Endometrial microvascular endothelial cells (primary cell): ENCODE data around the gene MCTP1. TPM values are rescaled to one million over a fixed set of nuclear protein-coding genes. Genes with fewer than 3 reads are reported as not detected.

Source experiments
- in situ Hi-C: cut with HindIII; loops from 2 replicates; pipeline ENCODE4 v1.10.0; 2017; ENCODE audit warnings: low sequenced_read_pairs, low pct_unique_long_range_greater_than_20kb; ENCODE audit errors: inconsistent ontology term
- total RNA-seq: library from RNA; depleted of rRNA; stranded (reverse); fragments of >200 nt; gene quantifications from one replicate; pipeline ENCODE4 v1.2.3, GENCODE V29; 2015; ENCODE audit errors: inconsistent ontology term

Gene MCTP1
- total RNA-seq, 1 donor from 2014 or later: 53.8 TPM

- in situ Hi-C loops: no loop called here
These were observed 197.0 kb downstream of the MCTP1 start for GRCh38 chr5:95087816-95088317.

GRCh38 chr5:95086927-95087815 lies 197.7 kb downstream of the MCTP1 start:
- in situ Hi-C loops: no loop called here

DNA sequence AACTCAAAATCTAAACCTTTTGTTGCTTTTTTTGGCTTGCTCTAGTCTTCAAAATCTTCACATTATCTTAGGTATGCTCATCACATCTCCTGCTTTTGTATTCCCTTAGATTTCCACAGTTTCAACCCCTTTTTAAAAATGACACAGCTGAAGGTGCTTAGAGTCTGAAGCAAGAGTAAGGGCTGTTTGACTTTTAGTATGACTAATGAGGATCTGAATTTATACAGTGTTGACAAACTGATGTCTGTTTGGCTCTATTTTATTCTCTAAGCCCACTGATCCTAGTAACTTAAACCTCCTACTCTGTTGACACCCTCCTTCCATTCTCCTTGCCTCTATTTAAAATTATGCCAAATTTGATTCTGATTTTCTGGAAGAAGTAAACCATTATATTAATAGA lies 200.1 kb downstream of the MCTP1 start:
- in situ Hi-C loops: no loop called here

DNA sequence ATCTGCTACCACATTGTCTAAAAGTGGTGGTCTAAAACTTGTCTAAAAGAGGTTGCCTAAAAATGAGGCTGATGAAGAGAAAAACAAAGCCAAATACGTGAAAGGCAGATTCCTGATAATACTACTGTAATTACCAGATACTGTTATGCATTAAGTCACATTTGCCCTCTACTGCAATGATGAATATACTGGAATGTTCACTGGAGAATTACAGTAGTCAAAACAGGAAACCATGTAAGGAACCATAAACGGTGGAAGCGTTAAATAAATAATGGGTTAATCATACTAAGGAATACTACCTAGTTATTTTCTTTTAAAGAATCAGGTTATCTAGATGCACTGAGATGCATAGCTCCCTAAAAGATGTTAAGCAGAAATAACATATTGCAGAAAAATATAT lies 201.3 kb downstream of the MCTP1 start:
- in situ Hi-C loops: no loop called here

DNA sequence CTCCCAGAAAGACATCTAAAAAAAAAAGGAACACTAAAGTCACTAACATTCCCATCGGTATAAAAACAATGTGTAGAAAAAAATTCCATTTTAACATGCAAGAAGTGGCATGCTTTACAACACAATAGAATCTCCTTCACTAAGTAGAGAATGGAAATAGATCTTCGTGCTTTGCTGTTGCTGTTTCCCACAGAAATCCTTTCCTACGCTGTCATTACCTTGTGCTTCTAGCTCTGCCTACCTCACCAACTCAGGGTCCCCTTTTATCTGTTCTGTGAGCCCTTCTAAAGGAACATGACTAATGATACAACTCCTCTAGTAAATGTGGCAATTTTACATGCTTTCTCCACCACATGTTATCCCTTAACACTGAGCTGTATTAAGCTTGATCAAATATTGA lies 202.9 kb downstream of the MCTP1 start:
- in situ Hi-C loops: no loop called here

GRCh38 chr5:95081500-95081960 lies 203.4 kb downstream of the MCTP1 start:
- in situ Hi-C loops: no loop called here

GRCh38 chr5:95080441-95080840 lies 204.5 kb downstream of the MCTP1 start:
- in situ Hi-C loops: no loop called here

- in situ Hi-C loops: no loop called here
These were observed 204.9 kb downstream of the MCTP1 start for GRCh38 chr5:95080030-95080429.

DNA sequence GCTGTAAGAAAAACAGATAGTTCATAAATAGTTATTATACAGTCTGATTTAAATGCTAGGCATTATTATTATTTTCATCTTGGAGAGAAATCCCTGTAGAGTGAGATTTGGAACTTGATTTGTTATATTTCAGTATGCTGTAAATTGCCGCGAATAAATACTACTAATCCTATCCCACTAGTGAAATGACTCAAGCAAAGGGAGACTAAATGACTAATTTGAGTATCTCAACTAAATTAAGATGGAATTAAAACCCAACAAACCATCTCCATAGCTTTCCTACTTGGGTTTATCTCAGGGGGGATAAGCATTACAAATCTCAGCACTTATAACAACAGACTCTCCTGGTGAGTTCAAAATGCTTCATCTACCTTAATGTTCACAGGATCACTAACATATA lies 206.0 kb downstream of the MCTP1 start:
- in situ Hi-C loops: no loop called here

GRCh38 chr5:95076395-95077185 lies 208.3 kb downstream of the MCTP1 start:
- in situ Hi-C loops: no loop called here

- in situ Hi-C loops: no loop called here
These were observed 209.8 kb downstream of the MCTP1 start for GRCh38 chr5:95075111-95075510.

- in situ Hi-C loops: no loop called here
These were observed 212.6 kb downstream of the MCTP1 start for GRCh38 chr5:95072281-95072680.

DNA sequence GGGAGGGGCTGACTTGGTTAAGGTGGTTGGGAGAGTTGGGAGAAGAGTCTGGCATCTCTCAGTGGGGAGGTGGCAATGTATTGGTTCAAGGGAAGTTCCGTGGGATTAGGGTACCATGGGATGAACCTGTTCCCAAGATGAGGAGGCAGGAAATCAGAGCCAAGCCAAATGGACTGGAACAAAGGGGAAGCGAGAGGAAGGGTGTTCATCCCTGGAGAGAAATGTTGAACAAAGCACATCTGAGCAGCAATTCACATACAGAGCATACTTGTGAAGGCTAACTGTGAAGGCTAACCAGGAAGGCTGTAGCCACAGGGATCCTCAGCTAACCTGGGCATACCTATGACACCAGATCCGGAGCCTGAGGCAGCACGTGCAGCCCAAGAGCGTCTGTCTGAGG lies 214.0 kb downstream of the MCTP1 start:
- in situ Hi-C loops: no loop called here

DNA sequence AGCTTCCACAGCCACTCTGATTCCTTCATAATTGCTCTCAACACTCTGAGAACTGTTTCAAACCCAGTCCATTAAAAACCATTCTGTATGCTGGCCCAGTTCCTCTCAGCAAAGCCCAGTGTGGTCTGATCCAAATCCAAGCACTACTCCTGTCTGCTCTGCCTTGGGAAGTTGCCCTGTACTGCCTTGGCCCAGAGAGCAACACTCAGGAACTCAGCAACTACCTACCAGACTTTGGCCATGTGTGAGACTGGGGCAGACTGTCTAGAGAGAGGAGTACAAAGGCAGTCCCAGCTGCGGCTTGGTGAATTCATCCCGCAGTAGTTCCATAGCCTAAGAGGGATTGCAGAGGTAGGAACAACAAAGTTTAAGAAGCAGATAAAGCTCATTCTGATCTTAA lies 214.4 kb downstream of the MCTP1 start:
- in situ Hi-C loops: no loop called here

- in situ Hi-C loops: no loop called here
These were observed 214.9 kb downstream of the MCTP1 start for GRCh38 chr5:95069948-95070347.

DNA sequence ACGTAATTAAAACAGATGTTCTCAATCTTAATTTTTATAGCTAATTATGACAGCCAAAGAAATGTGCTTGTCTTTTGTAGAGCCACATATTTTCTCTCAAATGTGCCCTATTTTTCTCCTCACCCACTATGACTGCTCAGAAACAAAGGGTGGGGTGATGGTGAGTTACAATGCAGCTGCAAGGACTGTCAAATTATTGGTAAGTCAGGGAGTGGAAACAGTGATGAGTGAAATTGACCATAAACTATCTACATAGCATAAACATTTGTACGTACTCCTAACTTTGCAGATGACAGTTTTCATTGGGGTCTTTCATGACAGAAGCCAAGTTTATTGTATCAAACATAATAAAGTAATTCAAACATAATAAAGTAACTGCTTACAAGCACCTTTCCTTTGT lies 215.9 kb downstream of the MCTP1 start:
- in situ Hi-C loops: no loop called here

DNA sequence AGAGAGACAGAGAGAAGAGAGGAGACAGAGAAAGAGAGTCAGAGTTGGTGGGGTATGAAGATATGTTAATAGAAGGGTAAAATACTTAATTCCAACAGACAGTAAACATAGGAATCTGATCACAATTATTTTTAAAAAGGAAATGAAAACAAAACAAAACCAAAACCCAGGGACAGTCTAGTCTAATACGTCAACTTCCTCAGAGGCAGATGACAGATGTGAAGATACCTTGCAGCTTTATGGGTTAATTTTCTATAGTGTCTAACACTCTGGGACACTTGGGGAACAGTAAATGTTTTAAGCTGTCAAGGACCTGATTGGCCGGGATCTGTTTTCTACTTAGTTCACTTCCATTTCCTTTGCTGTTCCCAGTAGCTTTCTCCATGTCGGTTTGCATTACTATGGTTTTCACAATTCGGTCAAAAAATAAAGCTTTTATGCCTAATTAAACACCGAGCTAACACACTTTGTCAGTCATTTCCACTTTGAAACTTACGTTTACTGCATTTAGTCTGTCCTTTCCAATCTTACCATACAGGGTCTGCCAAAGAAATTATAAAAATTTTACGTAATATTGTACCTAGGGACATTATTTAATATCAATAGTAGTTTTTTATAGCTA lies 216.5 kb downstream of the MCTP1 start:
- in situ Hi-C loops: no loop called here

DNA sequence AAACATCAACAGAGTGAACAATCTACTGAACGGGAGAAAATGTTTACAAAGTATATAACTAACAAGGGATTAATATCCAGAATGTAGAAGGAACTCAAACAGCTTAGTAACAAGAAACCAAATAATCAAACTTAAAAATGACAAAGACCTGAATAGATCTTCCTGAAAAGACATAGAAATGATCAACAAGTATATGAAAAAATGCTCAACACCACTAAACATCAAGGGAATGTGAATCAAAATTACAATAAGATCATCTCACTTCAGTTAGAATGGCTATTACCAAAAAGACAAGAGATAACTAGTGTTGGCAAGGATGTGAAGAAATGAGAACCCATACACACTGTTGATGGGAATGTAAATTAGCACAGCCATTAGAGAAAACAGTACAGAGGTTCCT lies 218.8 kb downstream of the MCTP1 start:
- in situ Hi-C loops: no loop called here

DNA sequence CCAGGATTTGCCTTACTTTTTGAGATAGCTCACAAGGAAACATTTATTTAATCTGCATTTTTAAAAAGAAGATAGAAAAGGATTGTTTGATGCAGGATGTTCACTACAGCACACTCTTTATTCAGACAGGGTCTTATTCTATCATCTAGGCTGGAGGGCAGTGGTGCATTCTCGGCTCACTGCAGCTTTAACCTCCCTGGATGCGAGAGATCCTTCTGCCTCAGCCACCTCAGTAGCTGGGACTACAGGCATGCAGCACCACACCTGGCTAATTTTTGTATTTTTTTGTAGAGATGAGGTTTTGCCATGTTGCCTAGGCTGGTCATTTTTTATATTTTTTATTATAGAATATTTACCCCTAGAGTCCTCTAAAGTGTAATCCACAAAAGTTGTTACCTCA lies 221.4 kb downstream of the MCTP1 start:
- in situ Hi-C loops: no loop called here
